Ishikawa (cell line): Measurements from ENCODE around the gene LARP1B.

Source experiments
- CEBPB ChIP-seq: IDR thresholded peaks from 2 replicates; pipeline ENCODE4 v1.6.1; 2012
- CREB1 ChIP-seq: IDR thresholded peaks from 2 replicates; pipeline ENCODE4 v1.6.1; 2012; ENCODE audit warnings: low read depth
- EGR1 ChIP-seq: IDR thresholded peaks from 2 replicates; pipeline ENCODE4 v1.6.1; 2012
- EP300 ChIP-seq: IDR thresholded peaks from 2 replicates; pipeline ENCODE4 v1.6.1; 2012; ENCODE audit warnings: borderline replicate concordance
- FOXM1 ChIP-seq: IDR thresholded peaks from 2 replicates; pipeline ENCODE4 v1.6.1; 2012; ENCODE audit warnings: low read depth, borderline replicate concordance
- NFIC ChIP-seq: IDR thresholded peaks from 2 replicates; pipeline ENCODE4 v1.6.1; 2012
- RAD21 ChIP-seq: IDR thresholded peaks from 2 replicates; pipeline ENCODE4 v1.6.1; 2012; ENCODE audit warnings: low read depth
- REST ChIP-seq: IDR thresholded peaks from 2 replicates; pipeline ENCODE4 v1.6.1; 2012; ENCODE audit warnings: low read depth, mild to moderate bottlenecking
- TAF1 ChIP-seq: IDR thresholded peaks from 2 replicates; pipeline ENCODE4 v1.6.1; 2012; ENCODE audit warnings: low read depth, mild to moderate bottlenecking
- TCF12 ChIP-seq: IDR thresholded peaks from 2 replicates; pipeline ENCODE4 v1.6.1; 2012; ENCODE audit warnings: low read depth
- TEAD4 ChIP-seq: IDR thresholded peaks from 2 replicates; pipeline ENCODE4 v1.6.1; 2012
- YY1 ChIP-seq: IDR thresholded peaks from 2 replicates; pipeline ENCODE4 v1.6.1; 2012; ENCODE audit warnings: low read depth
- ZBTB7A ChIP-seq: IDR thresholded peaks from 2 replicates; pipeline ENCODE4 v1.6.1; 2012; ENCODE audit warnings: low read depth
- TF ChIP-seq, protein P1 (sequence below): IDR thresholded peaks from 2 replicates; pipeline ENCODE4 v1.6.1; 2012
- TF ChIP-seq, protein P2 (sequence below): IDR thresholded peaks from 2 replicates; pipeline ENCODE4 v1.6.1; 2012

The LARP1B gene

GRCh38 chr4:128158894-128159293 is 97.8 kb downstream of the LARP1B start:
- TF ChIP-seq FOXM1 (no peak), EGR1 (no peak), CEBPB (no peak), TAF1 (no peak)

DNA sequence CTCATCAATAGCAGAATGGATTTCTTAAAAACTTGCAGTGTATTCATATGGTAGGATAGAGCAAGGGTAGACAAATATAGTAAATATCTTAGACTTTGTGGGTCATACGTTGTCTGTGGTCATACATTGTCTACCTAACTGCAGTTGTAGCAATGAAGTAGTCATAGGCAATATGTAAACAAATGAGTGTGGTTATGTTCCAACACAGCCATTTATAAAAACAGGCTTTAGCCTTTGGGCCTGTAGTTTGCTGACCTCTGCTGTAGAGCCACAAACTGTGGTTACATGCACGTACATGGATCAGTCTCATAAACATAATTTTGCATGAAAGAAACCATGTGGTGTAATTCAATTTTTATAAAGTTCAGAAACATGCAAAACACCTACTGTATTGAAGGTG is 98.9 kb downstream of the LARP1B start:
- TF ChIP-seq RAD21 (peak; percentile 13; the same call in 1 of the 2 replicates), CREB1 (no peak)

GRCh38 chr4:128161138-128161537 is 100.0 kb downstream of the LARP1B start:
- no peak for TF ChIP-seq ZBTB7A
- TF ChIP-seq, protein P1, sequence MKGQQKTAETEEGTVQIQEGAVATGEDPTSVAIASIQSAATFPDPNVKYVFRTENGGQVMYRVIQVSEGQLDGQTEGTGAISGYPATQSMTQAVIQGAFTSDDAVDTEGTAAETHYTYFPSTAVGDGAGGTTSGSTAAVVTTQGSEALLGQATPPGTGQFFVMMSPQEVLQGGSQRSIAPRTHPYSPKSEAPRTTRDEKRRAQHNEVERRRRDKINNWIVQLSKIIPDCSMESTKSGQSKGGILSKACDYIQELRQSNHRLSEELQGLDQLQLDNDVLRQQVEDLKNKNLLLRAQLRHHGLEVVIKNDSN: no peak
- TF ChIP-seq FOXM1: no peak
- no peak for TF ChIP-seq YY1
- no peak for TF ChIP-seq CREB1
- TF ChIP-seq NFIC: no peak
- no peak for TF ChIP-seq RAD21
- no peak for TF ChIP-seq TAF1
- TF ChIP-seq EP300: no peak
- no peak for TF ChIP-seq TEAD4
- TF ChIP-seq TCF12: no peak
- TF ChIP-seq, protein P2, sequence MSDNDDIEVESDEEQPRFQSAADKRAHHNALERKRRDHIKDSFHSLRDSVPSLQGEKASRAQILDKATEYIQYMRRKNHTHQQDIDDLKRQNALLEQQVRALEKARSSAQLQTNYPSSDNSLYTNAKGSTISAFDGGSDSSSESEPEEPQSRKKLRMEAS: no peak
- no peak for TF ChIP-seq EGR1
- TF ChIP-seq CEBPB: no peak

DNA sequence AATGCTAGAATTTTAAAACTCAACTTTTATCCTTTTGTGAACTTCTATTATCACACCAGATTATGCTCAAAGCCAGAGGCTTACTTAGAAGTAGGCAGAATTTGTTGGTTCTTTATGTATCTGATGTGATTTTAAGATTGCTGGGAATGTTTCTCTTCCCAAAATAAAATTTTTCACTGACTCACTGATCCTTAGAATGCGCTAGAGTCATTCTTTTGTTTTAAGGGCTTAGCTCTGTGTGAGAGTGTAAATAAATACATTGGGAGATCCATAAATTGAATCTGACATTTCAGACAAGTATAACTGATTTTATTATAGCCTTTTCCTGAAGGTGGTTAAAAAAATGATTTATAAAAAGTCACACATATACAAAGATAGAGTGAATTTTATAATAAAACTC is 101.3 kb downstream of the LARP1B start:
- no peak for TF ChIP-seq CEBPB
- TF ChIP-seq TAF1: no peak
- no peak for TF ChIP-seq YY1
- no peak for TF ChIP-seq REST
- no peak for TF ChIP-seq ZBTB7A
- no peak for TF ChIP-seq EP300
- TF ChIP-seq, protein P1: no peak
- TF ChIP-seq NFIC: no peak
- TF ChIP-seq TCF12: no peak
- TF ChIP-seq RAD21: no peak
- no peak for TF ChIP-seq FOXM1
- no peak for TF ChIP-seq EGR1
- no peak for TF ChIP-seq TEAD4
- TF ChIP-seq CREB1: no peak
- TF ChIP-seq, protein P2: no peak

DNA sequence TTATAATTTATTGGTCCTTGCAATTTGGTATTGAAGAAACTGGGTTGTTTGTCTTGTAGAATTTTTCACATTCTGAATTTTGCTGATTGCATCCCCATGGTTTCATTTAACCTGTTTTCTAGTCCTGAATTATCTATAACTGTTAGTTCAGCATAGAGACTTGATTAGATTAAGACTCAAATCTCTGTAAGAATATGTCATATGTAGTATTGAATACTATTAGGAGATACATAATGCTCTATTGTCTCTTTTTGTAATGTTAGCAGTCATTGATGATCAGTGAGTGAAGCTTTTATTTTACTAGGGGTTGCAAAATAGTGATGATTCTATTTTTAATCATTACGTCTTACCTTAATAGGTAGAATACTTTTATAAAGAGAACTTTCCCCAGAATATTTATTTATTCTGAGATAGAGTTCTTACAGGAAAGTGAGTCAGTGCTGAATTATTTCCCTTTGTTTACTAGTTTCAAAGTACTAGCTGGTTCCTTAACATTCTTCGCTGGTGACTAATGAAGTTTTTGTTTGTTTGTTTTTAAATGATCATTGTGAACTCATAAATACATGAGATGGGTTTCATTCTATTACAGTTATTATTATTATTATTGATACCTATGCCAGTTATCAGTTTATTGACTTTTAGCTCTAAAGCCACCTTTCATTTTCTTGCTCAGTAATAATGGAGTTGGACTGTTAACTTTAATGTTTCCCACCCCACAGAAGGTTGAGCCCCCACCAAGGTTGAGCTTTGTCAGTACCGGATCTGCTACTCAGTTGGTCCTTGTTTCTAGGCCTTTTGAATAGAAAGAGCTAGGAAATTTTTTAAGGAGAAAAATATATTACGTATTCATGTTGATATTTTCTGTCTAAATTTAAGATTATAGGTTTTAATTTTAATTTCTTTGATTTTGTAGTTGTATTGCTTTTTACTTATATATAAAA is 102.3 kb downstream of the LARP1B start:
- peak; percentile 60; the same call in 1 of the 2 replicates for TF ChIP-seq TEAD4
- TF ChIP-seq EP300: no peak

- TF ChIP-seq TCF12: no peak
- TF ChIP-seq CREB1: no peak
- TF ChIP-seq, protein P2: no peak
- no peak for TF ChIP-seq FOXM1
- TF ChIP-seq YY1: no peak
- TF ChIP-seq TAF1: no peak
- TF ChIP-seq EP300: no peak
- no peak for TF ChIP-seq RAD21
- TF ChIP-seq CEBPB: no peak
- TF ChIP-seq REST: no peak
- TF ChIP-seq, protein P1: no peak
- TF ChIP-seq ZBTB7A: no peak
Observed at GRCh38 chr4:128166982-128167381, 105.9 kb downstream of the LARP1B start.
